DMS153 treated with DMSO at 0.1 percent for 48 hours (cell line): ENCODE measurements around the gene LIPN.
"Not testable (repeated sequence)": the region's sequence is repeated elsewhere in the genome, so short reads cannot be mapped to it uniquely, and the experiment has no call there.

Experiments
- DNase-seq: peaks from one replicate; lab custom pipeline; 2025; ENCODE audit not compliant: unreplicated experiment; lab: John Stamatoyannopoulos, UW

Gene LIPN, protein sequence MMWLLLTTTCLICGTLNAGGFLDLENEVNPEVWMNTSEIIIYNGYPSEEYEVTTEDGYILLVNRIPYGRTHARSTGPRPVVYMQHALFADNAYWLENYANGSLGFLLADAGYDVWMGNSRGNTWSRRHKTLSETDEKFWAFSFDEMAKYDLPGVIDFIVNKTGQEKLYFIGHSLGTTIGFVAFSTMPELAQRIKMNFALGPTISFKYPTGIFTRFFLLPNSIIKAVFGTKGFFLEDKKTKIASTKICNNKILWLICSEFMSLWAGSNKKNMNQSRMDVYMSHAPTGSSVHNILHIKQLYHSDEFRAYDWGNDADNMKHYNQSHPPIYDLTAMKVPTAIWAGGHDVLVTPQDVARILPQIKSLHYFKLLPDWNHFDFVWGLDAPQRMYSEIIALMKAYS

DNA sequence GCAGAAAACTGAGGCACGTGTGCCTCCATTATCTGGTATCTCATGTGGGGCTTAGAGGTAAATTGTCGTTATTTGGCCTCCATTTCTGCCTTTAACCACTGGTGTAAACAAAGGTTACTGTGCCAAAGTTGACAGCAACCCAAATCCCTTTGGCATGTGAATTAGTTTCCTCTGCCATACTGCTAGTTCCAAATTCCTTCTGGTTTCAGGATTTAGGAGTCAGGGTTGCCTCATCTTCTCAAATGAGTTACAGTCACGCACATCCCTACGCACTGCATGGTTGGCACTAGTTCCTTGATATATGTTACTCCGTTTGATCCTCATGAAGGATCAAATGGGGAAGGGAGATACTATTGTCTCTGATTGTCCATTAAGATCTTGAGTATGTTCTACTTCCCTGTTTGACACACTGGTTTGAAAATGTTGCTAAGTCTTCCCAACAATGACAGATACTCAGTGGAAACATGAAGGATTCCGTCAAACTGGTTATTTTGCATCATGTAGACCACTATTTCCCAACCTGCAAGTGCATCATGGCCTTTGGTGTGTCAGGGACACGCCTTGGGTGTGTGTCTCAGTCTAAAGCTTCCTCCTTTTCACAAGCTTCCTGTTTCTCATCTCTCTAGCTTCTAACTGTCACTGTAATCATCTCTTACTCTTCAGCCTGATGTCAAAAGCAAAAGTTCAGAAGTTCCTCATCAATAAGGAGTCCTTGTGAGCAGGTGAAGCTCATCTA, at the start of gene LIPN:
LIPN (plus strand) TSS at position 655 of the 736 bp plus-strand sequence. CDS start 1,386 bp downstream, outside the sequence.
- no peak for DNase-seq

- no peak for DNase-seq
These were observed 44.3 kb upstream of the LIPN start for GRCh38 chr10:88715517-88715916.

DNA sequence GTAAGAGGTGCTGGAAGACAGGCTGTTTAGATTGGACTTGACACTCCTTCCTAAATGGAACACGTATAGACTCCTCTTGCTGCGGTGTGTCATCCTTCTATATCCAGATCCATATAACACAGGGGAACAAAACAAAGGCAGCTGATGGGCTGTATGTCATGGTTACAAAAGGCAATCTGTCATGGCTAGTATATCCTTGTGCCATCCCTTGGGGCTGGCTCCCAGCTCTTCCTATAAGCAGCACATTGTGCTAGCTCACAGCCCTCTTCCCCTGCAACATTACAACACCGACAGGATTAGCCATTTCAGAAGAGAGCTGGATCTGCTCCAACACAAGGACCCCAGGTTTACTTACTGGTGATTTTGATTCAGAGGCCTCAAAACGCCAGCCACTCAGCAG, 38.4 kb upstream of the LIPN start:
- DNase-seq, result no peak

DNA sequence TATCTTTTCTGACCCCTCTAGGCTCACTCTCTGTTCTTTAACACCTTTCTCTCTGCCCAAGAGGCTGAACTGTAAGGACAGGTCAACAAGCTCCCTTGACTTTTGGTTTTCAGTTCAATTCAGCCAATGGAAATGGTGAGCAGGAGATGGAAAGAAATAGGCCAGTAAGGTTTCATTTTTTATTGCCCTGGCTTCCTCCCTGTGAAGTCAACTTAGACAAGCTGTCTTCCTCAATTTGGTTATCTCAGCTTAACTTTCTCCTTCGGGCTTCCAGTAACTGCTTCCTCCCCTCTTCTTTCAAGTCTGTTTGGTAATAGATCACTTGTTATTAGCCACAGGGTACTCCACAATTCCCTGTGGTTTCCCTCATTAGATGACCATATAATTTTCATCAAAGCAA, 34.0 kb upstream of the LIPN start:
- no peak for DNase-seq

- DNase-seq, result no peak
These were observed 31.6 kb upstream of the LIPN start for GRCh38 chr10:88728107-88728763.

GRCh38 chr10:88730864-88731263, 29.0 kb upstream of the LIPN start:
- DNase-seq, result no peak

DNA sequence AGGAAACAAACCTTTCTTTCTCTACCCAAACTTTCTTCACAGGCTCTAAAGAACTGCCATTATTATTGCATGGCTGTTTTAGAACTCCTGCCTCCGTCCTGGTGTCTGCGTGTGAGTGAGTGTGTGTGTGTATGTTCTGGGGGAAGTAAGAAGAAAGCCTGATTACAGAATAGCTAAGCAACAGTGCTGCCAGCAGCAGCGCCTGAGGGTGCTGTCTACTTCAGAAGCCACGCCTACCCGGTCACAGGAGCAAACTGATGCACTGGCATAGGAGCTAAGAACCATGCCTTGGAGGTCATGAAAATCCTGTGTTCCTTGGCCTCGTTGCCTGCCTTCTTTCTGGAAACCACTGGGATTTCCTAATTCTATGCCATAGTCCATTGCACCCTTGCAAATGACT, 28.5 kb upstream of the LIPN start:
- no peak for DNase-seq

- no peak for DNase-seq
These were observed 26.6 kb upstream of the LIPN start for GRCh38 chr10:88733215-88733614.

- no peak for DNase-seq
These were observed 24.2 kb upstream of the LIPN start for GRCh38 chr10:88735661-88736060.

GRCh38 chr10:88741921-88742320, 17.9 kb upstream of the LIPN start:
- DNase-seq, result not testable (repeated sequence)

- DNase-seq, result no peak
These were observed 17.4 kb upstream of the LIPN start for GRCh38 chr10:88742448-88742847.

- no peak for DNase-seq
These were observed 15.8 kb upstream of the LIPN start for GRCh38 chr10:88744002-88744401.

- no peak for DNase-seq
These were observed 14.2 kb upstream of the LIPN start for GRCh38 chr10:88745633-88746032.

- DNase-seq, result no peak
These were observed 5.5 kb upstream of the LIPN start for GRCh38 chr10:88754287-88754686.

DNA sequence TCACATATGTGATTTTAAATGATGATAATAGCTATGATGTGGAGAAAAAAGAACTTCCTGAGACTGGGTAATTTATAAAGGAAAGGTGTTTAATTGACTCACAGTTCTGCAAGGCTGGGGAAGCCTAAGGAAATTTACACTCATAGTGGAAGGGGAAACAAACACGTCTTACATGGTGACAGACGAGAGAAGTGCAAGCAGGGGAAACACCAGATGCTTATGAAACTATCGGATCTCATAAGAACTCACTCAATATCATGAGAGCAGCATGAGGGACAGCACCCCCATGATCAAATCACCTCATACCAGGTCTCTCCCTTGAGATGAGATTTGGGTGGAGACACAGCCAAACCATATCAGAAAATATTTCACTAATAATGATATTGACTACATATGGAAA, 4.1 kb upstream of the LIPN start:
- DNase-seq, result no peak

DNA sequence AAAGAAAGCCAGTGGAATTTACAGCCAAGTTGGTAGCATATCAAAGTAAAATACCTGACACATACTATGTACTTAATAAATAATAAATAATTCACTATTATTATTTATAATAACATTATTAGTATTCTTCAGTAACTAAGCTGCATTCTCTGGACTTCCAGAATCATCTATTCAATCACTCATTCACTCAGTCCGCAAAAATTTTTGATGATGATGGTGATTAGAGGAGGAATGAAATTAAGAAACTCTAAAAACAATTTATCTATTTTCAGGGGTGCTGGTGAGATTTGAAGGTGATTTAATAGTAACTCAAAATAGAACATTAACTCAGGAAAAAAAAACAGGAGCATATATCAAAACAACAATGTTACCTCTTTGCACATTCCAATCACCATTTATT, 3.2 kb upstream of the LIPN start:
- no peak for DNase-seq

DNA sequence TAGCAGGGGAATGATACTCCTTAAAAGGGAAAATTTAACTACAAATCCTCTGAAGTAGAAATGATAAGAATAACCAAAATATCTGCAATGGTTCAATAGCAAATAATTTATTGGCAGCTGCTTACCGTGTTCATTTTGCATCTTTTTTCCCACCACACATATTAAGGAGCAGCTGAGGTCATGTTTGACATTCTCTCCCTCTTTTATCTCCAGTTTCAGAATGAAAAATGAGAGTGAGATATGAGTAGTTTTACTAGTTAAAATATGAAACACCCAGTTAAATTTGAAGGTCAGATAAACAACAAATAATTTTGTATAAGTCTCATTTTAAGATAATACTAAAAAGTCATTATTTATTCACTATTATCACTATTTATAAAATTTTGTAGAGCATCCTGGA, 3.1 kb downstream of the LIPN start:
- no peak for DNase-seq

GRCh38 chr10:88763441-88763840, 3.6 kb downstream of the LIPN start:
- no peak for DNase-seq

DNA sequence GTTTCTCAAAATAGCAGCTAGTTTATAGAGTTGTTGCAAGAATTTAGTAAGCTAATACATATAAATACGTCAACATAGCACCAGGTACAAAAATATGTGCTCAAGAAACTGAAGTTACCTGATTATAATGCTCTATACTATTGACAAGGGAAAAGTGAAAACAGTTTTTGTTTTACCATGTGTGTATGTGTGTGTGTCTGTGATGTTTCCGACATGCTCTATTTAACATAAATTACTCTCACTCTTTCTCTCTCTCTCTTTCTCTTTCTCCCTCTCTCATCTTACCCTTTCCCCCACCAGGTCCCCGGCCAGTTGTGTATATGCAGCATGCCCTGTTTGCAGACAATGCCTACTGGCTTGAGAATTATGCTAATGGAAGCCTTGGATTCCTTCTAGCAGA, 4.3 kb downstream of the LIPN start:
- DNase-seq, result no peak

DNA sequence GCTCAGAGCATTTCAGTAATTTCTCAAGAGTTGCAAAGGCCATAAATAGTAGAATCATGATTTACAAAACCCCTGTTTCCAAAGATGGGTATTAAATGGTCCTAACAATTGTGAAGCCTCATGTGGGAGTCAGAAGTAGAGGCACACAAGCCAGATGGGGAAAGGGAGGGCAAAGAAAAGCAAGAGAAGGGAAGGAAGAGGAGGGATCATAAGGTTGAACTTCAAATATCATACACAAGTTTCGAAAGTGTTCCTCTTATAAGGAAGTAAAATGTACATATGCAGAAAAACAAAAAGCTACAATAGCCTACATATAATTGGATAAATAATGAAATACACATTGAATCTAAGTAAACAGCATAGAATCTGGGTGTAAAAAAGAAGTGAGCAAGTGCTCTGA, 6.0 kb downstream of the LIPN start:
- DNase-seq, result no peak

DNA sequence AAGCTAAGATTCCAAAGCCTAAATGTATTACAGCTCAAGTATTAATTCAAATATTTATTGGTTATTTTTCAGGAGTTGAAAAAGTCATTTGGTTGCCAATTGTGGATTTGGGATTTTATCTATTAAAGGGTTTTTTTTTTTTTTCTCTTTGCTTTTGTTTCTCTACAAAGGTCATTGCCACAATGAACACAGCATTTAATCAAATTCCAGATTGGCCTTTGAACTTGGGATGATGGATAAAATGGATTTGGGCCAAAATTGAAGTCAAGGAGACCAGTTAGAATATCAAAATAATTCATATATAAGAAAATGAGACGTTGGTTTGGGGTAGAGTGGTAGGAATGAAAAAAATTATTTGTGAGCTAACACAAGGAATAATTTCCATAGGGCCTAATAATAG, 9.6 kb downstream of the LIPN start:
- DNase-seq, result no peak

GRCh38 chr10:88781206-88781605, 21.4 kb downstream of the LIPN start:
- no peak for DNase-seq
